Measurements from ENCODE around the gene NANS.
"Not testable (repeated sequence)": the region's sequence is repeated elsewhere in the genome, so short reads cannot be mapped to it uniquely, and the experiment has no call there.

NANS gene, protein sequence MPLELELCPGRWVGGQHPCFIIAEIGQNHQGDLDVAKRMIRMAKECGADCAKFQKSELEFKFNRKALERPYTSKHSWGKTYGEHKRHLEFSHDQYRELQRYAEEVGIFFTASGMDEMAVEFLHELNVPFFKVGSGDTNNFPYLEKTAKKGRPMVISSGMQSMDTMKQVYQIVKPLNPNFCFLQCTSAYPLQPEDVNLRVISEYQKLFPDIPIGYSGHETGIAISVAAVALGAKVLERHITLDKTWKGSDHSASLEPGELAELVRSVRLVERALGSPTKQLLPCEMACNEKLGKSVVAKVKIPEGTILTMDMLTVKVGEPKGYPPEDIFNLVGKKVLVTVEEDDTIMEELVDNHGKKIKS

DNA sequence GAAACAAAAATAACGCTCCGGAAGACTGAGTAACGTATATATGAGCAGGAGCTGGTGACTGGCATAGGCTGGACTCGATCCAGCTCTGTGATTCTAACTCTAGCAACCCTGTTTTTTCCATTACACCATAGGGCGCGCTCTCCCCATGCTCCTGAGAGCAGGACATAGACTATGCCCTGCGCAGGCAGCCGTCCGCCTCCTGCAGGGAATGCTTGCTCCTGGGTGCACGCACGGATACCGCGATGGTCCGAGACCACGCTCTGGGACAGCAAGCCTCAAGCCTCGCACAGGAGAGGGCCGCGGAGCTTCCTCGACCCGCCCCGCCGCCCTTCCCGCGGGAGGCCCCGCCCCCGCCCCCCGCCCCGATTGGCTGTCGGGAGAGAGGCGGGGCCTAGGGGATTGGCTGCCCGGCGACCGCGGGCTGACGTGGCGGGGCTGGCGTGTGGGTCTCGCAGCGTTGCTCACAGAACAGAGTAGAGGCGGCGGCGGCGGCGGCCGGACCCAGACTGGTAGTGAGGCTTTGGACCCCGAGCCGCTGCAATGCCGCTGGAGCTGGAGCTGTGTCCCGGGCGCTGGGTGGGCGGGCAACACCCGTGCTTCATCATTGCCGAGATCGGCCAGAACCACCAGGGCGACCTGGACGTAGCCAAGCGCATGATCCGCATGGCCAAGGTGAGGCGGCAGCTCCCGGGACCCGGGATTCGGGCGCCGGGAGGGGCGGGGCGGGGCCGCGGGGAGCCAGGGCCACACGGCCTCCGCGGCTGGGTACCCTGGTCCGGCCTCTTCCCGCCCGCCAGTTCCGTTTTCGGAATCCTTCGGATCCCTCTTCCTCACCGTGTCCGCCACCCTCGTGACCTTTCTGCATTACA is at the start of gene NANS:
Gene NANS (plus strand): TSS at position 464 of the 869 bp plus-strand sequence. CDS start 77 bp downstream, at position 541.
- peak; percentile 97 for DNase-seq (ENCODE audit: low spot score)

DNA sequence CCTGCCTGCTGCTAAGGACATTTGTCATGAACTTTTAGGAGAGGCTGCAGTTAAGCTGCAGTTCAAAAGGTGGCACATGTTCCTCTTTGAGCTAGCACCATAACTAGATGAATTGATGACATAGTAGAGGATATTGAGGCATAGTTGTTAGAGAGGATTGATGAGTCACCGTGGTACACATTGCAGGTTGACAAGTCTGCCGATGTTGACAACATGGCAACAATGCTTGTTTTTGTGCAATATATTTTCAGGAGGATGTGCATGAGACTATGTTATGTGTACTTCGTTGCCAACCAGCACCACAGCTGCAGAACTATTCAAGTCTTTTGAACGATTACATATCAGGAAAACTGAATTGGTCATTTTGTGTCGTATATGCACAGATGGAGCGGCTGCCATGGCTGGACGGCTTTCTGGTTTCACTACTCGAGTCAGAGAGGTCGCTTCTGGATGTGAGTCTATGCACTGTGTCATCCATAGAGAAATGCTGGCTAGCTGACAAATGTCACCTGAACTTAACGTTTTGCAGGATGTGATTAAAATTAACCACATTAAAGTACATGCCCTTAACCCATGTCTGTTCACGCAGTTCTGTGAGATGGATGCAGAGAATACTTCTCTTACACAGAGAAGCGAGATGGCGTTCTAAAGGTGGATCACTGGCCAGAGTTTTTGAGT is 49.1 kb upstream of the NANS start:
- no peak for DNase-seq (ENCODE audit: low spot score)

DNA sequence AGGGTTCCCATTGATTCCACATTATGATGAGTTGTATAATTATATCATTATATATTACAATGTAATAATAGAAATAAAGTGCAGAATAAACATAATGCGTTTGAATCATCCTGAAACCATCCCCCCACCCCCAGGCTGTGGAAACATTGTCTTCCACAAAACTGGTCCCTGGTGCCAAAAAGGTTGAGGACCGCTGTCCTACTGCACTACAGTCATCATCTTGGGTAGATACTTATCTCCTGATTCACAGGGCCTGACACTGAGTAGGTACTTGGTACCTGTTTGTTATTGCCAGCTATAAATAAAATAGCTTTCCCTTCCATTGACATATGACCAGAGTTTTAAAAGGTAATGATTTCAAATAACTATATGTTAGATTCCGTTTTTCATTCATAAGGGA is 47.8 kb upstream of the NANS start:
- DNase-seq (ENCODE audit: low spot score), result no peak

DNA sequence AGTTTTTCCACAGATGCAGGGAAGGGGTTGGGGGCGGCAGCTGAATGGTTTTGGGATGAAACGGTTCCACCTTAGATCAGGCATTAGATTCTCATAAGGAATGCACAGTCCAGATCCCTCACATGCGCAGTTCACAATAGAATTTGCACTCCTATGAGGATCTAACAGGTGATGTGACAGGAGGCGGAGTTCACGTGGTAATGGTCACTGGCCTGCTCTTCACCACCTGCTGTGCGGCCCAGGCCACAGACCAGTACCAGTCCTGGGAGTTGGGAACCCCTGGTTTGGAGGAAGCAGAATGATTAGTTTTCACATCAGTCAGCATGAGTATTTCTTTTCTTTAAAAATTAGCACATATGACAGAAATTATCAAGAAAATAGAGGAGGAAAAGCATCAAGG is 47.1 kb upstream of the NANS start:
- no peak for DNase-seq (ENCODE audit: low spot score)

DNA sequence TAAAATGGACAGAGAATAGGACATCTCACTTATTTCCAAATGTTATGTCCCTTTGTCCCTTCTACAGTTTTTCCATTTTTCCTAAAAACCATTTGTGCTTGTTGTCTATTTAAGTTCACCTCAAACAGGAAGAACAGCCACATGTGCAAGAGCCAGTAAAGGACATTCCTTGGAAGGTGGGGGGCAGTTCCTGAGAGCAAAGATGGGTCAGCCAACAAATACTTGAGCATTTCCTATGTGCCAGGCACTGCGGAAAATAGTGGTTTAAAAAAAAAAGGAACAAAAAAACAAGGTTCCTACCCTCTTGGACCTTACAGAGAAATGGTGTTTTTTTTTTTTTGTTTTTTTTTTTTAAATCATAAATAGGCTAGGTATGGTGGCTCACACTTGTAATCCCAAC is 46.6 kb upstream of the NANS start:
- no peak for DNase-seq (ENCODE audit: low spot score)

DNA sequence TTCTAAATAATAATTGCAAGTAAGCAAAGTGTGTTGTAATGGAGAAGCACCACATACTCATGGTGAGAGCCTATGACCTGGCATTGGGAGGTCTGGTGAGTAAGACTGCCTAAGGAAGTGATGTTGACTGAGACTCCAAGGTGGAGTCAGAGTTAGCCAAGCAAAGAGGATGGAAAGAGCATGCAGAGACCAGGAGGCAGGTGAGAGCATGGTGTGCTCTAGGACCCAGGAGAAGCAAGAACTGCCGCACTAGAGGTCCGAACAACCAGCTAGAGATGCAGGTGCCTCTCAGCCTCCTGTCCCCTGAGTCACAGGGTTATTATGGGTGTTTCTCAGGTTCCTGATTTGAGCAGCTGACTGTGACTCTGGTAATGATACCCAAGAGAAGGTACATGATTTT is 46.1 kb upstream of the NANS start:
- peak; percentile 16 for DNase-seq (ENCODE audit: low spot score)

DNA sequence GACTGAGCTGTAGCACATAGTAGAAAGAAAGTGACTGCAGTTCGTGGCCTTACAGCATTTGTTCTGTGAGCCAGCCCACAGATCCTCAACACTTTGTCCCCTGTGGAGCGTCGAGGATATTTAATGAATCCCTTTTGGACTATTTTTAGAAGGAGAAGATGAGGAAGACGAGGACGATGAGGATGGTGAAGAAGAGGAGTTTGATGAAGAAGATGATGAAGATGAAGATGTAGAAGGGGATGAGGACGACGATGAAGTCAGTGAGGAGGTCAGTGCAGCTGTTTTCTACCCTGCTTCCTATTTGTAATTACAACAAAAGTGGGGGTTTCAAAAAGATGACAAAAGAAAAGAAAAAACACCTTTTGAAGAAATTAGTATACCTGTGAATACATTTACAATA is 45.4 kb upstream of the NANS start:
- no peak for DNase-seq (ENCODE audit: low spot score)

DNA sequence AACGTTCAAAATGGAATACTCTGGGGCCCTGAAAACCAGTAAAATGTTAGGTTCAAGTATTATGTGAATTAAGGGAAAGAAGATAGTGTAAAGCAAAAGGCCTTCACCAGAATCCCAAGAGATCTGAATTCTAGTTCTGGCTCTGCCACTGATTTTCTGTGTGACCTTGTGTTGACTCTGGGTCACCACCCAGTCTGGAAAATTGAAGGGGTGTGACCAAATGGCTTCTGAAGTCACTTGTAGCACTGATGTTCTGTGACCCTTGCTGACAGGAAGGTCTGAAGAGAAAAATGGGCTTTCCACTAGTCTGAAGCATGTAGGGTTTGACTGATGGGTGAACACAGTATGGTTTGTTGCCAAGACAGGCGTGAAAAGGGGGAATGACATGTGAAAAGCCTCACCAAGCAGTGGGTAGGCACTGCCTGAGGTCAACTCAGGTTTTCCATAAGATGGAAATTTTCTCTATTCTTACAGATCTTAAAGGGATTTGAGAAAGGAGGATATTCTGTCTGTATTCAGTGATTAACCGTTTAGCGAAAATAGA is 40.3 kb upstream of the NANS start:
- no peak for DNase-seq (ENCODE audit: low spot score)

DNA sequence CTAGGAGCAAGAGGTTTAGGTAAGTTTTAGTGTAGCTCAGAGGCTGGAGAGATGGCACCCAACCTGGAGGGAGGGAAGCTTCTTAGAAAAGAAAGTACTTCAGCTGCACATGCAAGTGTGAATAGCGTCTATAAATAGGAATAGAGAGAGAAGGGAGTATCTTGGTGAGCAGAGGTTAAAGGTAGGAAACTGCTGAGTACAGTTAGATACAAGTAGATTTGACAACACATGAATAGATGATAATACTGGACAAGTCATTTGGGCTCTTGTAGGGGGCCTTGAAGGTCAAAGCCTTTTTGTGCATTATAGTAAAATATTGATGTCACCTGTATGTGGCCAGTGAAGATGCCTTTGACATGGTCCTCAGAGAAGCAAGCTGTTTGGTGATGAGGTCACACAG is 39.2 kb upstream of the NANS start:
- no peak for DNase-seq (ENCODE audit: low spot score)

DNA sequence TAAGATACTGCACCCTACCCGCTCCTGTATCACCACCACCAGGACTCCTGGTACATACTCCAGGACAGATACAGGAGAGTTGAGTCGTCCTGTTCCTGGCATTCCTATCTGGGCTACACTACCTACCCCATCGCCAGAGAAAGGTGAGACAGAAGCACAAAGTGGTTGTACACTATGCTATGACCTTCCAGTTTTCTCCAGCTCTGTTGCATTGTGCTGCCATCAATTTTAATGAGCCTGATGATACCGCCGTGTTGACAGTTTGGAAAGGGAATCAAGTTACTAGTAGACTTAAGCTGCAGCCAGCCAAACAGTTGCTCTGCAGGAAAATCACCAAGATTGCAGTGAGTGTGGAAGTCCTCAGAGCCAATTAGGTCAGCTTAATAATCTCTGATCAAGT is 38.2 kb upstream of the NANS start:
- DNase-seq (ENCODE audit: low spot score), result no peak

DNA sequence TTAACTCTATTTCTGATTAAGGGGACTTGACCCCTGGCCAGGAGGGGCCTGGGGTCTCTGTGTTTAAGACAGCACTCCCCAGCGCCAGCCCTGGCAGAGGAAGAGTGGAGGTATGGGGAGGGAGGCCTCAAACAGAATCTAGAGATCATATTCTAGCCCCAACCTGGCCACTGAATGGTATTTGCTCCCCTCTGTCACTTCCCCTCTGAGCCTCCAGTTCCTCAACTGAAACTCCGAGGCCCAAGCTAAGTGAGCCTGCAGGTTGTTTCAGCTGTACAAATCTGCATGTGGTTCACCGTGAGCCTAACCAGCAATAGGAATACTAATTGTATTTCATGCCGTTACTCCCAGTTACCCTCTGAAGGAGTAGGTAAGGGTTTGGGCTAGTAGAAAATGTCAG is 37.4 kb upstream of the NANS start:
- no peak for DNase-seq (ENCODE audit: low spot score)

DNA sequence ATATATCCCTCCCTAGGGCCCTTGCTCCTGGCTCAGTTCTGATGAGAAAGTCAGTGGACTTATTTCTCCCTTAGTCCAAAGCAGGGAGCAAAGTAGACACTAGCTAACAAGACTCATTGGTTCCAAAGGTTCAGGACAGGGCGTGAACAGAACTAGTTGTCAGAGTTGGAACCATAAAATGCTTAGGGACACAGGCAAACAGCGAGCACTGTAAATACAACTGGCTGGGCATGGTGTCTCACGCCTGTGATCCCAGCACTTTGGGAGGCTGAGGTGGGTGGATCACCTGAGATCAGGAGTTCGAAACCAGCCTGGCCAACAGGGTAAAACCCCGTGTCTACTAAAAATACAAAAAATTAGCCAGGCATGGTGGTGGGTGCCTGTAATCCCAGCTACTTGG is 36.7 kb upstream of the NANS start:
- DNase-seq (ENCODE audit: low spot score), result not testable (repeated sequence)

DNA sequence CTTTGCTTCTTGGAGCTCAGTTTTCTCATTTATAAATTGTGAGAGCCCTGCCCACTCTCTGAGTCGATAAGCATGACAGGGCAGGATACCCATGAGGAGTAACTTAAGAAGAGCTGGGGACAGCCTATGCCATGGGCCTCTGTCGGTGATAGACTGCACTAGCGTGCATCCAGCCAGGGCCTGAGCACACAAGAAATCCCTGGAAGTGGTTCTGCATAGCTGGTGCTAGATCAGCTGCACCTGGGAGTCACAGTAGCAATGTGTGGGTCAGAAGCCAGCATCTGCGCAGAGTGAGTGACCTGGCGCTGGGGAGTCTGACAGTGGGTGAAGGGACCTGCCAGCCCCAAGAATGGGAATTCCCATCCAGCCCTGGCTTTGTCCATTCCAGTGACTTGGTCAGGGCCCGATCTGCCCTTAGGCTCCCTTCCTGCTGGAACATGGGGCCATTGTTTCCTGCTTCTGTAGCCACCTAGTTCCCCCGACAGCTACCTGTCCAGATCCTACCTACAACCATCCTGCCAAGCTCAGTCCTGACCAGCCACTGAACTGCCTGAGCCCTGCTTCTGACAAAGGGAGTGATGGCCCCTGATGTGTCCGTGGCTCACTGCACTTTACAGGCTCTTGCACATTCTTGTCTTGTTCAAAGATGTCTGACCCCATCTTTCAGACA is 35.9 kb upstream of the NANS start:
- no peak for DNase-seq (ENCODE audit: low spot score)

DNA sequence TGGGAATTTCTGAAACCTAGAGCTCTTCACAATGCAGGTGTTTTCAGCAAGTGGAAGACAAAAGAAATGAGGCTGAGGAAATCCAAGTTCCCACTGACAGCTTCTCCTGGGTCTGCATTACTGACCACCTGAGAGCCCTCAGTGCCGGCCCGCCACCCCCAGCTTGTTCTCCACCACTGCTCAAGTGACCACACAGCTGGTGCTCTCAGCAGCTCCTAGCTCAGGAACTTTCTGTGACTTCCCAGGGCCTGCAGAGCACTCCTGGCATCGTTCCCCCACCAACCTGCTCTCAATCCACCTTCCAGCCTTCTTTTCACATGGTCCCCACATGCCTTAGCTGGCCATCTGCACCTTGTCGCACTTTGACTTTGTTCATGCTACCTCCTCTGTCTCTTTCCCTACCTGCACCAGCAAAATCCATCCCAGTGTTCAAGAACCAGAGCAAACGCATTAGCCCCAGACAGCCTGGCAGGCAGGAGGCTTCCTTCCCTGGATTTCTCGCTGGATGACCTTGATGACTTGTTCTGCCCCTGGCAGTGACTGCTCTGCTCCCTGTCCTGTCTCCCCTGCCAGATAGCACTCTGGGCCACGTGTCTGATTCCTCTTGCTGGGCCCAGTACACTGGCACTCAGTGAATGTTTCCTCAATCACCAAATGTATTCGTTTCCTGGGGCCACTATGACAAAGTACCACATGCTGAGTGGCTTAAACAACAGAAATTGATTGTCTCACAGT is 35.1 kb upstream of the NANS start:
- DNase-seq (ENCODE audit: low spot score), result no peak

DNA sequence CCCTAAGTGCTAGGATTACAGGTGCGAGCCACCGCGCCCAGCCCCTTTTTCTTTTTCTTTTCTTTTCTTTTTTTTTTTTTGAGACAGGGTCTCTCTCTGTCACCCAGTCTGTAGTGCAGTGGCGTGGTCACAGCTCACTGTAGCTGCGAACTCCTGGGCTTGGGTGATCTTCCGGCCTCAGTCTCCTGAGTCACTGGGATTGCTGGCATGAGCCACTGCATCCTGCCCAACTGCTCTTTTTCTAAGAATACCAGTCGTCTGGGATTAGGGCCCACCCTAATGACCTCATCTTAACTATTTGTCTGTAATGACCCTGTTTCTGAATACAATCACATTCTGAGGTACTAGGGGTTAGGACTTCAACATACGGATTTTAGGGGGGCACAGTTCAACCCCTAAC is 34.1 kb upstream of the NANS start:
- DNase-seq (ENCODE audit: low spot score), result no peak

DNA sequence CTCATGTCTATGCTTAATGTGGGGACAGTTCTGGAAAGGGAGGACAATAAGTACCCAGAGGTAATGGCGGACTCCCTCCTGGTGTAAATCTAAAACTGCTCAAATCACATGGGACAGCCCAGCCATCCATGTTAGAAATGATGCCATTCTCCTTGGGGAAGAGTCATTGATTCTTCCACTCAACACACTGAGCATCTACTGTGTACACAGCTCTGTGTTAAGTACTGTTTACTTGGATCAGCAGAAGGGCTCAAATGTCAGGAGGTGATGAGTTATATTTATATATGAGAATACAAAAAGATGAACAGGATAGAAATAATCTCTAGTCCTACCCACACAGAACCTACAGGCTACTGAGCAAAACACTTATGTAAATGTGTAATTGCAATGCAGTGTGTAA is 31.8 kb upstream of the NANS start:
- no peak for DNase-seq (ENCODE audit: low spot score)

DNA sequence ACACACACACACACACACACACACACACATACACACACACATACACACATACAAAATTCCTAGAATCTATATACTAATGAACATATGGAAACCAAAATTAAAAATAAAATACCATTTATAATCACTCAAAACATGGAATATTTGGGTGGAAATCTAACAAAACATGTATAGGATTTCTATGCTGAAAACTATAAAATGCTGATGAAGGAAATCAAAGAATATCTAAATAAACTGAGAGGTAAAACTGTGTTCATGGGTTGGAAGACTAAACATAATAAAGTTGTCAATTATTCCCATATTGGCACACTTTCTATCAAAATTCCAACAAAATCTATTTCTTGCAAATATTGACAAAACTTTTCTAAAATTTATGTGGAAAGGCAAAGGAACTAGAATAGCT is 25.4 kb upstream of the NANS start:
- no peak for DNase-seq (ENCODE audit: low spot score)

DNA sequence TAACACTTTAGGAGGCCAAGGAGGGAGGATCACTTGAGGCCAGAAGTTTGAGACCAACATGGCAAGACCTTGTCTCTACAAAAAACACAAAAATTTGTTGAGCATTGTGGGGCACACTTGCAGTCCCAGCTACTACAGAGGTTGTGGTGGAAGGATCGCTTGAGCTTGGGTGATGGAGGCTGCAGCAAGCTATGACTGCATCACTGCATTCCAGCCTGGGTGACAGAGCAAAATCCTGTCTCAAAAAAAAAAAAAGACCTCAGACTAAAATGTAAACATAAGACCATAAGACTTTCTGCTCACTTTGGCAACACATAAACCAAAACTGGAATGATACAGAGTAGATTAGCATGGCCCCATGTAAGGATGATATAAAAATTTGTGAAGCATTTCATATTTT is 24.6 kb upstream of the NANS start:
- DNase-seq (ENCODE audit: low spot score), result peak; percentile 49

DNA sequence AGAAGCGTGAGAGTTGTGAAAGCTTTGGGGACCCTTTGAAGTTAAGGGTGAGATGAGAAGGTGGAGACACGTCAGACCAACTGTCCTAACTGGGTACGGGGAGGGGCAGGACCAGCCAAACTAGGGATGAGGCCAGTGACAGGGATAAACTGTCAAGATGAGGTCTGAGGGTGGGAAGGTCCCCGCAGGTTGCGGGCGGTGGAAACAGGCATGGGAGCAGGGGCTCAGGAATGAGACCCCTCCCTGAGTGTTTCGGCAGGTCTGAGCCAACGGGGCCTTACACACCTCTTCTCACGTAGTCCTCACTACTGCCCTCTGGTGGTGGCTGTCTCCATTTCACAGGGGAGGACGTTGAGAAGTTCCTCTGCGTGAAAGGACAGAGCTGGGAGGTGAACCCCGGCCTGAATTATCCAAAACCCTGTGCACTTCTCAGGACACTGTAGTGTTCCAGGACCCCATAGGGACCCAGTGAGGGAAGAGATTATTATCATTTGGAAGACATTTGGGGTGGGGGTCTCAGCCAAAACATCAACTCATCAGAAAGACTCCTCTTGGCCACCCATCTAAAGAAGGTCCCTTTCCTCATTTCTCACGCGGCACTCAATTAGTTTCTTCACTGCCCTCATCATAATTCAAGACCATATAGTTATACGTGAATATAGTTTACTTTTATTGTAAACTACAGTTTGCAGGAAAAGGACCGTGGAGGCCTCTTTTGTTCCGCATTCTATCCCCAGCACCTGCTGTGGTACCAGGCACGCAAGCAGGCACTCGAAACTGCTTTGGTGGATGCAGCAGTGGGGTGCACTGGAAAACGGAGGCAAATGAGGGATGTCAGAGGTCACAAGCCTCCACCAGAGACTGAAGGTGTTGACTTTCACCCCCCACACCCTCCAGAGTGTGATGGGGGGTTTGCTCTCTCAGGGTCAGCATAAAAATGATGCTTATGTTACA is 21.7 kb upstream of the NANS start:
- peak; percentile 60 for DNase-seq (ENCODE audit: low spot score)

DNA sequence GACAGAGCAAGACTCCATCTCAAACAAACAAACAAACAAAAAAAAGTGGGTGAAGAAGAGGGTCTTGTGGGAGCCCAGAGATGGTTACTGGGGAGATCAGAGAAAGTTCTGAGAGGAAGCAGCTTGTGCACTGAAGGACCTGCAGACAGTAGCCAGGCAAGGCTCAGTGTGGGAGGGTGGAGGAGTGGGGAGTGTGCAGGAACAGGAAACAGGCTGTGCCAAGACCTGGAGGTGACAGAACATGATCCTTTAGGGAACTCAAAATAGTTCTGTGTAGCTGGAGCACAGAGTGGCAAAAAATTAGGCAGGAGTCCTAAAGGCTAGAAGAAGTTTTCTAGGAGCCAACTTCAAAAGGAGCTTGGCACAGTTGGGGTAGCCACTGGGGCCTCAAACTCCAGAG is 19.2 kb upstream of the NANS start:
- DNase-seq (ENCODE audit: low spot score), result no peak
